Measurements from ENCODE around the gene OVAAL. TPM values are rescaled to one million over a fixed set of nuclear protein-coding genes. Genes with fewer than 3 reads are reported as not detected.

The OVAAL gene
- total and polyA plus RNA-seq, 10 of the 15 experiments (the other 5 are each of a cell fraction or from before 2014, with no cell fraction given) = 0.04 to 0.33 (median 0.06) TPM; not detected in 7

DNA sequence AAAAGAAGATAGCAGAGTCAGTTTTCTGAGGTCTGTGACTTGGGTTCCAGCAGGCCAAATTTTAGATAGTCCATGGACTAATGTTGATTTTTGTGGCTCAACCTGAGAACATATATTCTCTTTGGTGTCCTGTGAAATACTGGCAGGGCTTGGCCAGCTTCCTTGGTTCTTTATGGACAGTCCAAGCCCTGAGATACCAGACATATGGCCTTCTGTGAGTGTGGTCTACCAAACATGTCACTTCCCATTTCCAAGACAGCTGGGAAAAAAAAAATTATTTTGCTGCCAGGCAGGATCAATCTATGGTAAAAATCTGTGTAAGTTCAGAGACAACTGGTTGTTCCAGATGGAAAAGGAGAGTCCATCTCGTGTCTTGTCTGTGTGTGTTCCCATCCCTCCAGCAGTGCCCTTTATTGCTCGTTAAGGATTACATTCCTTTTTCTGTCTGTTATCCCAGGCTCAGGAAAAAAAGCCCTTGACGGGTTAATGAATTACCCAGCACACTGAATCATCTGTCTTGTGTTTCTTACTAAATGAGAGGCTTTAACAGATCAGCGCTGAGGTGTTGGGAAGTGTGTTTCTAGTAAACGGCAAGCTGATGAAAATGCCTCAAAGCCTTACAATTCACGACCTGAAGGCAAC lies 39.7 kb downstream of the OVAAL start:
- Histone ChIP-seq H3K4me3 (no peak overlapping the region), H4K20me1 (ENCODE audit: control insufficient read depth, insufficient read depth) (no peaks in the 10 kb centered on the region), H3K27me3 (replicated peaks in 1 of 2; ENCODE audit: control insufficient read depth in 2 of 2, insufficient read depth in 2 of 2, low read length in 1 of 2) (no peaks in the 10 kb centered on the region), H3K9me3 (replicated peaks; ENCODE audit: control insufficient read depth, insufficient read depth, low read length) (no peaks in the 10 kb centered on the region), H2AFZ (ENCODE audit: control insufficient read depth, low read depth, low read length) (no peak overlapping the region), H3K9ac (ENCODE audit: control insufficient read depth, insufficient read depth, low read length) (no peak overlapping the region), H3K4me2 (ENCODE audit: control insufficient read depth, insufficient read depth) (no peak overlapping the region), H3K27ac (ENCODE audit: control insufficient read depth, insufficient read depth) (no peak overlapping the region), H3K36me3 (ENCODE audit: control insufficient read depth in 2 of 2, insufficient read depth in 2 of 2, low read length in 1 of 2) (no peaks in the 10 kb centered on the region), H3K79me2 (ENCODE audit: control insufficient read depth, insufficient read depth, low read length) (no peaks in the 10 kb centered on the region), H3K4me1 (ENCODE audit: control insufficient read depth, insufficient read depth, low read length) (no peaks in the 10 kb centered on the region)
- BruUV-seq (replicated peaks) = no TSS peak
- ChIA-PET SMC1A (ENCODE audit: uncharacterized antibody, unreplicated experiment) (interaction anchor here (0.6 kb wide), 1 partner anchor 214 kb away, joined by 3 read pairs; no protein-coding TSS in a partner anchor), POLR2A (no interaction called here), RAD21 (ENCODE audit: unreplicated experiment) (no interaction called here), CTCF (no interaction called here)
- intact Hi-C loops (cut with micrococcal nuclease; ENCODE audit: unreplicated experiment) = no loop called here
- TF ChIP-seq RAD21 (IDR thresholded peaks at IDR 0.05; ENCODE audit: insufficient read depth, low read depth, low read length) (no peak), ETV6 (conservative IDR thresholded peaks at IDR 0.05 in 1 of 2, IDR thresholded peaks at IDR 0.05 in 1 of 2; ENCODE audit: borderline replicate concordance in 1 of 2, low read depth in 1 of 2) (no peak), RCOR1 (conservative IDR thresholded peaks at IDR 0.05; ENCODE audit: low read depth, low read length) (no peak), FOS (IDR thresholded peaks at IDR 0.05; ENCODE audit: borderline replicate concordance, extremely low read depth, insufficient read length) (no peak), POLR2A (IDR thresholded peaks at IDR 0.05; ENCODE audit: low read depth, low read length) (no peak), EP300 (IDR thresholded peaks at IDR 0.05; ENCODE audit: borderline replicate concordance in 1 of 2, control insufficient read depth in 1 of 2, low read depth in 2 of 2, low read length in 2 of 2) (no peak)
- DNase-seq (ENCODE audit: low read depth, low spot score) = no peak
- in situ Hi-C loops (cut with MboI) = no loop called here
- FAIRE-seq = no peak
- 55% methylated on average over 6 of the region's 6 CpGs for WGBS (ENCODE audit: insufficient coverage, insufficient replicate concordance, low lambda C conversion rate, missing lambda C conversion rate)
- no peak for ATAC-seq

DNA sequence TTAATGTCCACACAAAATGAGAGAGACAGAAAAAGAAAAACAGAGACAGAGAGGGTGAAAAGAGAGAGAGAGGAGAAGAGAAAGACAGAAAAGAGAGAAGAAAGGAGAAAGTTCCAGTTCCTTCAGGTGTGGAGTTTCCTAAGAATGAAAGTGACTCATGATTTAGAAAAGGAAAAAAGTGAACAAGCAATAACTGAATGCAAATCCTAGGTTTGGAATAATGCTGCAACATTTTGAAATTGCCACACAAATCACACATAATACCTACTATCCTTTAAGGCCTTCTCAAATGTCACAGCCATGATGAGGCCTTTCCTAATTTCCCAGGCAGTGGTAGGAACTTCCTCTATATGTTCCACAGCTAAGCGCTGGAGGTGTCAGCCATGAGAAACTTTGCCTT lies 41.6 kb downstream of the OVAAL start:
- ChIA-PET POLR2A (no interaction called here), SMC1A (ENCODE audit: uncharacterized antibody, unreplicated experiment) (no interaction called here), CTCF (no interaction called here), RAD21 (ENCODE audit: unreplicated experiment) (no interaction called here)
- in situ Hi-C loops (cut with MboI) = no loop called here
- Histone ChIP-seq H3K9me3 (replicated peaks; ENCODE audit: control insufficient read depth, insufficient read depth, low read length) (no peaks in the 10 kb centered on the region), H4K20me1 (ENCODE audit: control insufficient read depth, insufficient read depth) (no peaks in the 10 kb centered on the region), H2AFZ (ENCODE audit: control insufficient read depth, low read depth, low read length) (no peak overlapping the region), H3K4me1 (ENCODE audit: control insufficient read depth, insufficient read depth, low read length) (no peaks in the 10 kb centered on the region), H3K27me3 (replicated peaks in 1 of 2; ENCODE audit: control insufficient read depth in 2 of 2, insufficient read depth in 2 of 2, low read length in 1 of 2) (no peaks in the 10 kb centered on the region), H3K9ac (ENCODE audit: control insufficient read depth, insufficient read depth, low read length) (no peak overlapping the region), H3K79me2 (ENCODE audit: control insufficient read depth, insufficient read depth, low read length) (no peaks in the 10 kb centered on the region), H3K27ac (ENCODE audit: control insufficient read depth, insufficient read depth) (no peak overlapping the region), H3K4me2 (ENCODE audit: control insufficient read depth, insufficient read depth) (no peak overlapping the region), H3K36me3 (ENCODE audit: control insufficient read depth in 2 of 2, insufficient read depth in 2 of 2, low read length in 1 of 2) (no peaks in the 10 kb centered on the region), H3K4me3 (no peak overlapping the region)
- DNase-seq (ENCODE audit: low read depth, low spot score) = no peak
- intact Hi-C loops (cut with micrococcal nuclease; ENCODE audit: unreplicated experiment) = no loop called here
- TF ChIP-seq HDGF (IDR thresholded peaks at IDR 0.05) (no peak), DPF2 (IDR thresholded peaks at IDR 0.05) (no peak), NRF1 (conservative IDR thresholded peaks at IDR 0.05; ENCODE audit: low read depth, low read length) (no peak)
- TF ChIP-seq, protein P1, sequence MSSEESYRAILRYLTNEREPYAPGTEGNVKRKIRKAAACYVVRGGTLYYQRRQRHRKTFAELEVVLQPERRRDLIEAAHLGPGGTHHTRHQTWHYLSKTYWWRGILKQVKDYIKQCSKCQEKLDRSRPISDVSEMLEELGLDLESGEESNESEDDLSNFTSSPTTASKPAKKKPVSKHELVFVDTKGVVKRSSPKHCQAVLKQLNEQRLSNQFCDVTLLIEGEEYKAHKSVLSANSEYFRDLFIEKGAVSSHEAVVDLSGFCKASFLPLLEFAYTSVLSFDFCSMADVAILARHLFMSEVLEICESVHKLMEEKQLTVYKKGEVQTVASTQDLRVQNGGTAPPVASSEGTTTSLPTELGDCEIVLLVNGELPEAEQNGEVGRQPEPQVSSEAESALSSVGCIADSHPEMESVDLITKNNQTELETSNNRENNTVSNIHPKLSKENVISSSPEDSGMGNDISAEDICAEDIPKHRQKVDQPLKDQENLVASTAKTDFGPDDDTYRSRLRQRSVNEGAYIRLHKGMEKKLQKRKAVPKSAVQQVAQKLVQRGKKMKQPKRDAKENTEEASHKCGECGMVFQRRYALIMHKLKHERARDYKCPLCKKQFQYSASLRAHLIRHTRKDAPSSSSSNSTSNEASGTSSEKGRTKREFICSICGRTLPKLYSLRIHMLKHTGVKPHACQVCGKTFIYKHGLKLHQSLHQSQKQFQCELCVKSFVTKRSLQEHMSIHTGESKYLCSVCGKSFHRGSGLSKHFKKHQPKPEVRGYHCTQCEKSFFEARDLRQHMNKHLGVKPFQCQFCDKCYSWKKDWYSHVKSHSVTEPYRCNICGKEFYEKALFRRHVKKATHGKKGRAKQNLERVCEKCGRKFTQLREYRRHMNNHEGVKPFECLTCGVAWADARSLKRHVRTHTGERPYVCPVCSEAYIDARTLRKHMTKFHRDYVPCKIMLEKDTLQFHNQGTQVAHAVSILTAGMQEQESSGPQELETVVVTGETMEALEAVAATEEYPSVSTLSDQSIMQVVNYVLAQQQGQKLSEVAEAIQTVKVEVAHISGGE (CRISPR knock-in tag; IDR thresholded peaks at IDR 0.05) = no peak
- TF ChIP-seq, protein P2, sequence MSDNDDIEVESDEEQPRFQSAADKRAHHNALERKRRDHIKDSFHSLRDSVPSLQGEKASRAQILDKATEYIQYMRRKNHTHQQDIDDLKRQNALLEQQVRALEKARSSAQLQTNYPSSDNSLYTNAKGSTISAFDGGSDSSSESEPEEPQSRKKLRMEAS (IDR thresholded peaks at IDR 0.05; ENCODE audit: low read depth, low read length) = no peak
- ATAC-seq = no peak
- FAIRE-seq = no peak
- WGBS (ENCODE audit: insufficient coverage, insufficient replicate concordance, low lambda C conversion rate, missing lambda C conversion rate) = 92% methylated on average over 1 of the region's 1 CpG
- no TSS peak for BruUV-seq (replicated peaks)
